GM12801 (cell line): ENCODE measurements around the gene SLC25A41.

Experiments
- CTCF ChIP-seq: IDR thresholded peaks from one replicate; pipeline ENCODE4 v1.5.1; 2011; ENCODE audit warnings: control low read depth; ENCODE audit not compliant: insufficient read length; ENCODE audit errors: extremely low read depth

SLC25A41 gene

GRCh38 chr19:6476896-6477431 is 43.4 kb upstream of the SLC25A41 start:
- no peak for TF ChIP-seq CTCF

GRCh38 chr19:6476155-6476895 is 42.8 kb upstream of the SLC25A41 start:
- TF ChIP-seq CTCF: no peak

- TF ChIP-seq CTCF: no peak
Observed at GRCh38 chr19:6475321-6476108, 42.0 kb upstream of the SLC25A41 start.

- no peak for TF ChIP-seq CTCF
Observed at GRCh38 chr19:6473647-6474046, 40.1 kb upstream of the SLC25A41 start.

- TF ChIP-seq CTCF: no peak
Observed at GRCh38 chr19:6472713-6473112, 39.1 kb upstream of the SLC25A41 start.

GRCh38 chr19:6471076-6471475 is 37.5 kb upstream of the SLC25A41 start:
- no peak for TF ChIP-seq CTCF

- no peak for TF ChIP-seq CTCF
Observed at GRCh38 chr19:6470173-6470572, 36.6 kb upstream of the SLC25A41 start.
